Stimulated activated CD4-positive, alpha-beta T cell treated with anti-CD3 and anti-CD28 coated beads, TNF-alpha, amount 100 ng/mL, for 4 hours (primary cell): ENCODE results near the gene DIPK1B.

Source experiments
- DNase-seq, 3 experiments: peaks; one replicate each; pipeline ENCODE4 v3.0.0-alpha.2; 2020; ENCODE audit warnings: low read depth in 3 of 3

DIPK1B gene

DNA sequence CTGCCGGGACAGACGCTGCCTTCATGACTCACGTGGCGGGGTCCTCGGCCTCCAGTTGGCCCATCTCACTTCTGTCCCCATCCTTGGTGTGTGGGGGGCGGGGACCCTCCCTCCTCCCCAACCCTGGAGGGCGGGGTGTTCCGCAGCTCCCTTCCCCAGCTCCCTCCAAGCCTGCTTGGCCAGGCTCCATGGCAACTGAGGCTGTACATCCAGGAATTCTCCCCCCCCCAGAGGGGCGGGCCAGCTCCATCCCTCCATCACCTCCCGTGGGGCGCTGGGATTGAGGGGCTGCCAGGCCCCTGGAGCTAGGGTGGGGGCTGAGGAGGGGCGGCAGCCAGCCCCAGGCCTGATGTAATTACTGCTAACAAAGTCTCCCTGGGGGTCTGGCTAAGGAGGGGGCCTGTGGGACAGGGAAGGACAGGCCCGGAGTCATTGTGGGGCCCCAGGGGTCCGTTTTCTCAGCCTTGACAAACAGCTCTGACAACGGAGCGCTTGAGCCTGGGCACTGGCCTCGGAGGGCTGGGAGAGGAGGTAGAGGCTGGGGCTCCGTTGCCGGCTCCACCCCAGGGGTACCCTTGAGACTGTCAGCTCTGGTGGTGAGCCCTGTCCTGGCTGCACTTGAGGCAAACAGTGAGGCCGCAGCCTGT, 8.0 kb downstream of the DIPK1B start:
- DNase-seq = no peak

DNA sequence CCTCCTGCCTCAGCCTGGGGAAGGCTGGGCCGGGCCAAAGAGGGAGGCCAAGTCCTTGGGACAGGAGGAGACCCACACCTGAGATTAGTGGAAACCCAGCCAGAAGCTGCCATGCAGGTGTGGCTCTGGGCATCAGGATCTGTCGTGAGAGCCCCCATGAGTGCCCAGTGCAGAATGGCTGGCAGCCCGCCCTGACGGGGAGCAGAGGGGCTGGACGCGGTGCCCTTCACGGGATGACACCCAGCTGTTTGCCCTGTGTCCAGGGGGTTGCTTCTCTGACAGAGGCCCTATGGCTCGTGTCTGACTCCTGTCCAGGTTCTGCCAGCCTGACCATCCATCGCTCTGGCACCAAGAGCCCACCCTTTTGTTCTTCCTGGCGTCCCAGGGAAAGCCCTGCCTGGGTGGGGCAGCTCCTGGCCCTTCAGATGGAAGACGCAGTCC, 8.5 kb downstream of the DIPK1B start:
- DNase-seq = no peak

DNA sequence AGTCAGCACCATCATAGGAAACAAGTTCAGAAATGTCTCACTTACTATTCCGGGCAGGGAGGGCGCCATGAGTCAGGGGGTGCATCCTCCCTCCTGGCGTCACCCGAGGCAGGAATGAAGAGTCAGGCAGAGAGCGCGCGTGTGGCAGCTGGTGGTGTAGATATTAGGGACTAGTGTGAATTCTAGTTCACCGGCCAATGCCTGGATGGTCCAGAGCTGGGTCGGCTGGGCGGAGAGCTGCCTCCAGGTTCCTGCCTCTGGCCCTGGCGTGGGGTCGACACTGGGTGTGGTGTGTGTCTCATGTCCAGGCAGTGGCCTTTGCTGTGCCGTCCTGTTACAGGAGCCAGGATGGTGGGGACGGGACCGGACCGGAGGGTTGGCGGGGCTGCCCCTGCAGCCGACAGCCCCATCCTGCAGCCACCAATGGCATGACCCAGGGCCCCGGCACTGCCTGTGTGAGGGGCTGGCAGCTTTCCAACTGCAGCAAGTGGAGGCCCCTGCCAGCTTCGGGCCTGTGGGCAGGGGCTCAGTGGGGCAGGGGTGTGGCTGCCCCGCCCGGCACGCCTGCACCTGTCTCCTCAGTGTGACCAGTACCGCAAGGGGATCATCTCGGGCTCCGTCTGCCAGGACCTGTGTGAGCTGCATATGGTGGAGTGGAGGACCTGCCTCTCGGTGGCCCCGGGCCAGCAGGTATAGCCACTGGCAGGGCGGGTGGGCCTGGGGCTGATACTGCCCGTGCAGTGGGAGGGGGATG, 9.1 kb downstream of the DIPK1B start:
- no peak for DNase-seq

GRCh38 chr9:136722093-136722968, 10.0 kb downstream of the DIPK1B start:
- DNase-seq = no peak

GRCh38 chr9:136722969-136723356, 10.6 kb downstream of the DIPK1B start:
- no peak for DNase-seq

DNA sequence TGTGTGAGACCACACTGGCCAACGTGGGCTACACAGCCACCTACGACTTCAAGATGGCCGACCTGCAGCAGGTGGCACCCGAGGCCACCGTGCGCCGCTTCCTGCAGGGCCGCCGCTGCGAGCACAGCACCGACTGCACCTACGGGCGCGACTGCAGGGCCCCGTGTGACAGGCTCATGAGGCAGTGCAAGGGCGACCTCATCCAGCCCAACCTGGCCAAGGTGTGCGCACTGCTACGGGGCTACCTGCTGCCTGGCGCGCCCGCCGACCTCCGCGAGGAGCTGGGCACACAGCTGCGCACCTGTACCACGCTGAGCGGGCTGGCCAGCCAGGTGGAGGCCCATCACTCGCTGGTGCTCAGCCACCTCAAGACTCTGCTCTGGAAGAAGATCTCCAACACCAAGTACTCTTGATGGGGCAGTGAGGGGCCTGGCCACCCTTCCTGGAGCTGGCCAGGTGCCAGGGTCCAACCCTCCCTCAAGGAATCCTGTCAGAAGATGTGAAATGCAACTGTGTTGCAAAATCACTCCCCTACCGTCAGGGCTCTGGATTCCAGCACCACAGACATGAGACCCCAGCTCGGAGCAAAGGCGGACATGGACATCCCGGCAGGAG, 11.1 kb downstream of the DIPK1B start:
- DNase-seq = no peak

GRCh38 chr9:136723989-136724388, 11.6 kb downstream of the DIPK1B start:
- no peak for DNase-seq

- no peak for DNase-seq
These were observed 12.4 kb downstream of the DIPK1B start for GRCh38 chr9:136724772-136725171.

DNA sequence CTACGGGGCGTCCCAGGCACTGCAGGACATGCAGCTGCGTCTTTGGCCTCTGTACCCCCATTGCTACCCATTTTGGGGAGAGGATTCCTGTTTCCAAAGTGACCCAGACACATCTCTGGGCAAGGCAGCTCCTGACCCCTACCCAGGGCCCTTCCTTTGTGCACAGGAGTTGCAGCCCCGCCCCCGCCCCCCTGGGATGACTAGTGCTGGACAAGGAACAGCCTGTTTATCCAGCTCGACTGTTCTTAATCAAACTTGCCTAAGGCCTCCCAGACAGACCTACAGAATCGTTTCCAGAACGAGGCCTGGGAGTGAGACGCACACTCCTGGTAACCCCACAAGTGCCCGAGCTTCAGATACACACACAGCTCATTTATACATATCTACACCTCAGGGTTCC, 13.2 kb downstream of the DIPK1B start:
- DNase-seq = no peak

DNA sequence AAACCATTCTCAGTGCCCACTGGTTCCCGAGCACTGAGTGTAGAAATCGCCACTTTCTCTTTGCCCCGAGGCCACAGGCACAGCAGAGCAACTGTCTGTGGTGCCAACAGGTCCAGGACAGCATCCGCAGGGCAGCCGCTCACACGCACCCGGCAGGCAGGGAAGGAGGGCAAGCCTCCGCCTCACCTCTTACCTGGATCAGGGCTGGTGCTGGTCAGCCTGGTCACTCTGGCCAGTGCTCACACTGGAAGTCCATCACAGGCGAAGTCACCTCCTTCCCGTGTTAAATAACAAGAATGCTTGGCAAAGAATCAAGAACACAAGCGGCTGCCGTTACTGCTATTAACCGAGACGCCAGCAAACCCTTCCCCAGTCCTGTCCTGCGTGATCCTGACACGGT, 13.7 kb downstream of the DIPK1B start:
- DNase-seq = no peak

DNA sequence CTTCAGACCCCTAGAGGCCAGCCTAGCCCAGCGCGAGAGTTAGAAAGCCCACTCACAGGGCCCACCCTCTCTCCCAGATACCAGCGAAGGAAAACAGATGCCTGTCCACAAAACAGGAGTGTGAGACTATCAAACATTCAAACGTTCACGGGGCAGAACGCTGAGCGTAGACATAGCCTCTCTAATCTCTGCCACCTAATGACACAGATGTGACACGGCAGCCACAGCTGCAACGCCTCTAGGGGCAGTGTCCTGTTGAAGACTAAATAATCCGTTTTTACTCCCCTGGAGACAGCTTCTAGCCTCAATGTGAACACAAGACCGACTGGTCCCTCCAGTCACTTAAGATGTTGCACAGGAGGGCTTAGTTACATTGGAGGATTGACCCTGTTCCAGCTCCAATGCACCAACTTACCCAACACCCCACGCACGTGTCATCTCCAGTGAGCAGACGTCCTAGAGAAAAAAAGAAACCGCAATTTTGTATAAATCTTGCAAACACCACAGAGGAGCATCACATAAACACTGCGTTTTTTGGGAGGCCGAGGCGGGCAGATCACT, 14.3 kb downstream of the DIPK1B start:
- no peak for DNase-seq

DNA sequence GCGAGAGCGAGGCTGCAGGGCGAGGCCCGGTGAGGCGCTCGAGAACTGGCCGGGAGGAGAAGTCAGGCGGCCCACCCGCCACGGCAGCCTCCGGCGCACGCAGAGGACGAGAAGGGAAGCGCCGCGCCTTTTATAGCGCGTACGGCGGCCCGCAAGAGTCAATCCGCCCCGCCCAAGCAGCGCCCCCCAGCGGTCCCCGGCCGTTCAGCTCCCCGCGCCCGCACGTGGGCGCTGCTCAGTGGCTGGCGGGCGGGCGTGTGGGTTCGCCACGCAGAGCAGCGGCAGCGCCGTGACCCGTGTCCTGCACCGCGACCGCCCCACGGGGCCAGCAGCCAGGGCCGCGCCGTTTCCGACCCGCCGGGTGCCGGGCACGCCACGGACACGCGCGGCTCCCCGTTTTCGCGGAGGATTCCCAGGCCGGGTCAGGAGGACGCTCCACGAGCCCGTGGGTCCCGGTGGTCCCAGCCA, 15.7 kb downstream of the DIPK1B start:
- peak; percentile 88 to 94 (median 91) for DNase-seq

DNA sequence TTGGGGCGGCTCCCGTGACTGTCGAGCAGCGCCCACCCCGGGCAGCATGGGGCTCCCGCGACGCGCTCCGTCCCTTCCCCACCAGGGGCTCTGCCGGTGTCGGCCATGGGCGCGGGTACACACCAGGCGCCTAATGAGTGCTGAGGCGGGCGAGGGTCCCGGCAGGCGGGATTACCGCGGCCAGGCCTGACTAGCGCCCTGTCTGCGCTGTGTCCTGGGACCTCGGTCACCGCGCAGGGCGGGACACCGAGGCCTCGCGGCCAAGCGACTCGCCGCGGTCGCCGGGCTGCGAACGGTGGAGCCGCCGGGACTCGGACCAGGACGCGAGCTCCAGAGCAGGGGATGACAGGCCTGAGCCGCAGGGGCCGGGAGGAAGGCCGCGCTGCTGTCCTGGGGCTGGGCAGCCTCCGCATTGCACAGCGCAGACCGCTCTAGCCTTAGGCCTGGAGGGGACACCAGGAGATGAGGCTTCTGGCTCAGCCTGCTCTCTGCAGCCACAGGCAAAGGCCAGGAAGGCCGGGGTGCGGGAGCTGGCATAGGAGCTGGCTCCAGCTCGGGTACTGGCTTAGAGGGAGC, 16.3 kb downstream of the DIPK1B start:
- DNase-seq = no peak

DNA sequence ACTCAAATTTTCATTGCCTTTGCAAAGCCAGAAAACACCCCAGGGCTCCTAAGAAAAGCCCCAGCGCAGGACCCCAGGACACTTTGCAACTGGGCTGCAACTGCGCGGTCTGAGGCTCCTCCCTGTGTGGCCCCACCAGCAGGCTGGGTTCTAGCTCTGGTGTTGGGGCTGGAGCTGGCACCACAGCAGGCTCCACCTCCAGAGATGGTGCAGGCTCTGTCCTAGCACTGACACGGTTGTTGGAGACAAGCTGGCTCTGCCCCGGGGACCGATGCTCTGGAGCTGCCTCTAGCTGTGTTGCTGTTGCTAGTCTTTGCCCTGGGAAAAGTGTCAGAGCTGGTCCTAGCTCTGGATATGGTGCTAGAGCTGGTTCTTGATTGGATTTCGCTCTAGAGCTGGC, 16.8 kb downstream of the DIPK1B start:
- DNase-seq = no peak

- DNase-seq = no peak
These were observed 17.6 kb downstream of the DIPK1B start for GRCh38 chr9:136729926-136730325.

DNA sequence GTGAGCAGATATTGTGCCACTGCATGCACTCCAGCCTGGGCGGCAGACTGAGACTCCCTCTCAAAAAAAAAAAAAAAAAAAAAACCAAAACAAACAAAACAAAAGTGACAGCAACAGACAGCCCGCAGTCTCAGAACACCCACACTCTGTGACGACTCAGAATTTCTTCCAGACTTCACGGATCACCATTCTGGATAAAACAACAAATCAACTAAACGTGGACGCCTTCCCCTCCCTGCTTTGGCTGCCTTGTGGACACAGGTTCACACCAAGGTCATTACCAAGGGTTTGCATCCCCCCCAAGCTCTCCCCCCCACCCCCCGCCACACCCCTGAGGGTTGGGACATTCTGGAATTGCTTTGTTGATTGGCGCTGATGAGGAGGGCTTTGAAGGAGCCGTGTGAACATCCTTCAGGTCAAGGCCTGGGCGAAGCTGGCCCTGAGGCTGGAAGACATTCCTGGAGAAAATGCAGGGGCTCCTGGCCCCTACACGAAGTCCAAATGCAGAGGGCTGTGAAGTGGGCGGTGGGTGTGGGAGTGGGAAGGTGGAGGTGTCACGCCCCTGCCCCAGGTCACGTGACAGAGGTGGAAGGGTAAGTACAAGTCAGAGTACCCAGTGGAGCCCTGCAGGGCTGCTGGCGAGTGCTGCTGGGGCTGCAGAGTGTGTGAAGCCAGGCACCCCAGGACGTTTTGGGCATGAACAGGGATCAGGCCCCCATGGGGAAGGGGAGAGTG, 20.2 kb downstream of the DIPK1B start:
- DNase-seq = no peak

GRCh38 chr9:136733611-136734010, 21.2 kb downstream of the DIPK1B start:
- DNase-seq = no peak

- no peak for DNase-seq
These were observed 22.6 kb downstream of the DIPK1B start for GRCh38 chr9:136734837-136735496.

DNA sequence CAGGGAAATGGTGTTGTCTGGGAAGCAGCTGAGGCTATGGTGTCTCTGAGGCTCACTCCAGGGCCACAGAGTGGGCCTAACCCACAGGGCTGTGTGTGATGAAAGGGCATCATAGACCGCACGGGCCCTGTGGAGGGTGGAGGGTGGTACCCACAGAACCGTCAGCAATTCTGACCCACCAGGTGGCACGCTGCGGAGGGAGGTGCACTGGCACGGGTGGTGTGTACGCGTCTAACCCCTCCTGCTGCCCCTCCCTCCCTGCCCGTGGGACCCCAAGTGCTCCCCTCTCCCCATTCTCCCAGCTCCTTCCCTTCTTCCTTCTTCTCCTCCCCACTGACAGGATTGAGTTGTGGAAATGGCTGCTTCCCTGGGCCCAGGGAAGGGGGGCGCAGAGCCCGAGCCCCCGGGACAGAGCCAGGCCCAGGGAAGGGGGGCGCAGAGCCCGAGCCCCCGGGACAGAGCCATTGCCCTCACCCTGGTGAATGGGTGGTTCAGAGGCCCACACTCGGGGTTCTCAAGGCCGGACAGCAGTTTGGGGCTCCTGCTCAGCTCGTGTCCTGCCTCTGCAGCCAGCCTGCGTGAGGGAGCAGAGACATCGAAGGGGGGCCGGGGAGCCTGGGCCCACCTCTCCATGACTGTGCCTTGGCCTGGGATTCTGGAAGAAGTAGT, 23.6 kb downstream of the DIPK1B start:
- DNase-seq = no peak
